NCI-H2196 treated with DMSO at 0.1 percent for 48 hours (cell line): ENCODE data around the gene TFDP1.
"Not testable (repeated sequence)": the region's sequence is repeated elsewhere in the genome, so short reads cannot be mapped to it uniquely, and the experiment has no call there.

Experiments
- DNase-seq: peaks from one replicate; lab custom pipeline; 2025; ENCODE audit not compliant: unreplicated experiment; lab: John Stamatoyannopoulos, UW

The TFDP1 gene

GRCh38 chr13:113550453-113550852 lies 34.1 kb upstream of the TFDP1 start:
- DNase-seq, result no peak

GRCh38 chr13:113551081-113552000 lies 33.2 kb upstream of the TFDP1 start:
- DNase-seq, result no peak

GRCh38 chr13:113552079-113552478 lies 32.5 kb upstream of the TFDP1 start:
- no peak for DNase-seq

GRCh38 chr13:113552786-113553434 lies 31.6 kb upstream of the TFDP1 start:
- no peak for DNase-seq

GRCh38 chr13:113553511-113554332 lies 30.8 kb upstream of the TFDP1 start:
- no peak for DNase-seq

GRCh38 chr13:113554333-113554700 lies 30.2 kb upstream of the TFDP1 start:
- DNase-seq, result no peak

GRCh38 chr13:113555141-113555540 lies 29.4 kb upstream of the TFDP1 start:
- DNase-seq, result no peak

- DNase-seq, result no peak
Observed at GRCh38 chr13:113557013-113557412, 27.5 kb upstream of the TFDP1 start.

- no peak for DNase-seq
Observed at GRCh38 chr13:113558461-113558860, 26.1 kb upstream of the TFDP1 start.

GRCh38 chr13:113559061-113559460 lies 25.5 kb upstream of the TFDP1 start:
- DNase-seq, result no peak

GRCh38 chr13:113559901-113560644 lies 24.5 kb upstream of the TFDP1 start:
- no peak for DNase-seq

- DNase-seq, result no peak
Observed at GRCh38 chr13:113560645-113561416, 23.7 kb upstream of the TFDP1 start.

GRCh38 chr13:113561417-113562084 lies 23.0 kb upstream of the TFDP1 start:
- no peak for DNase-seq

- DNase-seq, result no peak
Observed at GRCh38 chr13:113562085-113562749, 22.3 kb upstream of the TFDP1 start.

- no peak for DNase-seq
Observed at GRCh38 chr13:113562844-113563243, 21.7 kb upstream of the TFDP1 start.

GRCh38 chr13:113563511-113563910 lies 21.0 kb upstream of the TFDP1 start:
- DNase-seq, result not testable (repeated sequence)

- no peak for DNase-seq
Observed at GRCh38 chr13:113564331-113565023, 20.1 kb upstream of the TFDP1 start.

- DNase-seq, result no peak
Observed at GRCh38 chr13:113565526-113566226, 18.9 kb upstream of the TFDP1 start.
